HepG2 (cell line): ENCODE results near the gene ADGRV1. TPM values are rescaled to one million over a fixed set of nuclear protein-coding genes. Genes with fewer than 3 reads are reported as not detected.

ENCODE experiments used
- ATAC-seq: fragments of 200-7000 bp; cut with Tn5 transposase; 3 replicates; pipeline ENCODE4 v1.9.1; 2020; ENCODE audit warnings: mild to moderate bottlenecking, moderate library complexity
- BruUV-seq: library from RNA; stranded (reverse); fragments of 400-500 nt; replicated peaks from 2 replicates; lab custom pipeline; 2021; lab: Mats Ljungman, UMichigan
- CTCF ChIA-PET: fragments of 300-600 bp; formaldehyde crosslinking; extraction: SDS; loops from one replicate; lab custom pipeline; 2021; ENCODE audit warnings: low total read pairs, inconsistent platforms, low intra/inter-chr PET ratio; lab: Yijun Ruan, JAX
- POLR2A ChIA-PET: fragments of 350-600 bp; sonication (Branson Sonifier 250); formaldehyde crosslinking; loops from one replicate; lab custom pipeline; 2020; ENCODE audit warnings: antibody characterized with exemption, inconsistent platforms; lab: Yijun Ruan, JAX
- DNase-seq: peaks from one replicate; pipeline ENCODE4 v3.0.0-alpha.2; 2015; ENCODE audit warnings: low spot score
- FAIRE-seq: peaks from 3 replicates; lab custom pipeline; 2011; peaks lifted over from hg19 to GRCh38; lab: Jason Lieb, UNC
- H2AFZ ChIP-seq: one replicate; pipeline ENCODE4 v1.6.1; 2011; ENCODE audit warnings: low read length, inconsistent platforms
- H3K27ac ChIP-seq: fragments of 300-600 bp; 3 replicates; pipeline ENCODE4 v1.8.0; 2011; ENCODE audit warnings: mixed run types, mild to moderate bottlenecking, mixed read lengths, low read length, inconsistent platforms; ENCODE audit not compliant: insufficient read depth; ENCODE audit errors: extremely low read length
- H3K27me3 ChIP-seq, 2 experiments: fragments of 200-600 bp in 1 of 2; 2 replicates in 1 of 2; 3 replicates in 1 of 2; pipeline versions ENCODE4 v1.6.0 to v1.8.0; 2011; ENCODE audit warnings: low read length in 2 of 2, mild to moderate bottlenecking in 2 of 2, moderate library complexity in 2 of 2, inconsistent platforms in 1 of 2; ENCODE audit not compliant: insufficient read depth in 2 of 2, control insufficient read depth in 1 of 2
- H3K36me3 ChIP-seq, 2 experiments: fragments of 200-600 bp in 1 of 2; replicated peaks in 1 of 2; 2 replicates in 1 of 2; 3 replicates in 1 of 2; pipeline versions ENCODE4 v1.5.1 to v1.8.0; 2011; ENCODE audit warnings: low read length in 2 of 2, inconsistent platforms in 1 of 2; ENCODE audit not compliant: insufficient read depth in 2 of 2, control insufficient read depth in 1 of 2
- H3K4me1 ChIP-seq: 2 replicates; pipeline ENCODE4 v1.5.1; 2012; ENCODE audit warnings: low read length, inconsistent platforms; ENCODE audit not compliant: insufficient read depth
- H3K4me2 ChIP-seq: 2 replicates; pipeline ENCODE4 v1.6.0; 2011; ENCODE audit warnings: low read depth, low read length, inconsistent platforms
- H3K4me3 ChIP-seq, 3 experiments: fragments of 200-600 bp in 1 of 3; sonication (generic), shearing (Covaris generic) in 1 of 3; replicated peaks in 1 of 3; 2 replicates each; pipeline ENCODE4 v1.5.1; 2011 to 2016; ENCODE audit warnings: low read length in 3 of 3, inconsistent platforms in 2 of 3, low read depth in 2 of 3, mild to moderate bottlenecking in 2 of 3, control low read depth in 1 of 3, mixed read lengths in 1 of 3; ENCODE audit not compliant: insufficient read depth in 1 of 3
- H3K79me2 ChIP-seq: one replicate; pipeline ENCODE4 v1.6.1; 2011; ENCODE audit warnings: low read length, inconsistent platforms; ENCODE audit not compliant: insufficient read depth
- H3K9ac ChIP-seq: 2 replicates; pipeline ENCODE4 v1.6.0; 2011; ENCODE audit warnings: mild to moderate bottlenecking, low read depth, low read length, inconsistent platforms; ENCODE audit not compliant: insufficient read depth
- H3K9me3 ChIP-seq: 2 replicates; pipeline ENCODE4 v1.5.1; 2012; ENCODE audit warnings: mild to moderate bottlenecking, low read length
- H4K20me1 ChIP-seq: 2 replicates; pipeline ENCODE4 v1.6.0; 2011; ENCODE audit warnings: inconsistent platforms, mild to moderate bottlenecking, low read length, moderate library complexity; ENCODE audit not compliant: insufficient read depth
- ATF1 ChIP-seq: IDR thresholded peaks from 2 replicates; pipeline ENCODE4 v1.6.1; 2016; ENCODE audit warnings: mild to moderate bottlenecking, control low read depth
- GFI1 ChIP-seq: sonication (generic); formaldehyde crosslinking; IDR thresholded peaks from 2 replicates; pipeline ENCODE4 v1.5.0; 2020; ENCODE audit warnings: missing genetic modification reagents, mild to moderate bottlenecking, borderline replicate concordance
- KAT8 ChIP-seq: IDR thresholded peaks from 2 replicates; pipeline ENCODE4 v1.6.1; 2016; ENCODE audit warnings: missing genetic modification reagents, missing compliant biosample characterization
- KLF13 ChIP-seq: sonication (generic); formaldehyde crosslinking; IDR thresholded peaks from 2 replicates; pipeline ENCODE4 v1.4.0; 2020; ENCODE audit warnings: mild to moderate bottlenecking, missing genetic modification reagents
- KMT2B ChIP-seq: IDR thresholded peaks from 2 replicates; pipeline ENCODE4 v1.6.1; 2016; ENCODE audit warnings: missing genetic modification reagents, missing compliant biosample characterization
- ZNF383 ChIP-seq: sonication (generic); formaldehyde crosslinking; IDR thresholded peaks from 2 replicates; pipeline ENCODE4 v1.4.0; 2020; ENCODE audit warnings: missing genetic modification reagents, mild to moderate bottlenecking, borderline replicate concordance
- WGBS: methylation state at CpG from one replicate; pipeline ENCODE4 v1.1.6; 2017; ENCODE audit warnings: low lambda C conversion rate; 5-methylcytosine and 5-hydroxymethylcytosine counted together
- in situ Hi-C: cut with HindIII; loops from 2 replicates; pipeline ENCODE4 v1.10.0; 2017; ENCODE audit warnings: low pct_unique_long_range_greater_than_20kb; ENCODE audit not compliant: extremely low pct_ligation_motif_present
- intact Hi-C: fragments of 100-400 bp; cut with micrococcal nuclease; formaldehyde crosslinking; loops from one replicate; pipeline ENCODE4 v1.10.0; 2022; ENCODE audit not compliant: unreplicated experiment
- polyA plus RNA-seq, 8 experiments: library from polyadenylated mRNA; depleted of rRNA in 3 of 8; stranded (reverse) in 7 of 8; unstranded in 1 of 8; fragments of >200 nt; fragmentation: Illumina TruSeq in 4 of 8; extraction: Trizol in 4 of 8; gene quantifications; 2 replicates each; pipeline versions ENCODE4 v1.2.1 to v1.2.3, GENCODE V29; 2011 to 2016; ENCODE audit warnings: low read depth in 4 of 8, missing spikeins in 1 of 8, mixed read lengths in 1 of 8; ENCODE audit not compliant: insufficient read depth in 1 of 8
- total RNA-seq, 5 experiments: library from RNA; depleted of rRNA; stranded (reverse); fragments of >200 nt; fragmentation: Illumina TruSeq; extraction: Trizol; gene quantifications; 2 replicates each; pipeline ENCODE4 v1.2.3, GENCODE V29; 2016; ENCODE audit warnings: low read depth in 1 of 5
- TF ChIP-seq, protein P1 (sequence below): sonication (generic); formaldehyde crosslinking; IDR thresholded peaks from 2 replicates; pipeline ENCODE4 v1.8.0; 2022; ENCODE audit warnings: mild to moderate bottlenecking, missing genetic modification reagents, moderate library complexity

ADGRV1 gene
- total and polyA plus RNA-seq, 2 of the 13 experiments (the other 11 are each of a cell fraction or from before 2014, with no cell fraction given) = 1.7 to 3.9 TPM

DNA sequence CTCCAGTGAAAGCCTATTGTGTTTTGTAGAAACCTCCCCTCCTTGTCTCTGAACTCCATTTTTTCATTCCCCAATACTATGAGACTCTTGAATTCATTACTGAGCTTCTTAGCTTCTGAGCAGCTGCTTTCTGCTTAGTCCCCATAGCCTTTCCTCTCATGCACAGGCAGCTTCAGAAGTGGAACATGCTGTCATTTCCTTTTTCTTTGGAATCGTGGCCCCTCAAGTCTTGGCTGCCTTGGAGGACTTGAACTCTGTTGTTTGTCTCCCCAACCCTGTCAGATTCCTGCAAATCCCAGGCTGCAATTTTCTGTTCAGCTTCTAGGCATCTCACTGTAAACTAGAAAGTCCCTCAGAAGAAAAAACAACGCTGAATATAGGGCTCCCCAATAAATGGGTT, 556.1 kb downstream of the ADGRV1 start:
- ATAC-seq = no peak
- TF ChIP-seq GFI1 (CRISPR knock-in tag) = no peak
- TF ChIP-seq, protein P1, sequence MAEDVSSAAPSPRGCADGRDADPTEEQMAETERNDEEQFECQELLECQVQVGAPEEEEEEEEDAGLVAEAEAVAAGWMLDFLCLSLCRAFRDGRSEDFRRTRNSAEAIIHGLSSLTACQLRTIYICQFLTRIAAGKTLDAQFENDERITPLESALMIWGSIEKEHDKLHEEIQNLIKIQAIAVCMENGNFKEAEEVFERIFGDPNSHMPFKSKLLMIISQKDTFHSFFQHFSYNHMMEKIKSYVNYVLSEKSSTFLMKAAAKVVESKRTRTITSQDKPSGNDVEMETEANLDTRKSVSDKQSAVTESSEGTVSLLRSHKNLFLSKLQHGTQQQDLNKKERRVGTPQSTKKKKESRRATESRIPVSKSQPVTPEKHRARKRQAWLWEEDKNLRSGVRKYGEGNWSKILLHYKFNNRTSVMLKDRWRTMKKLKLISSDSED (CRISPR knock-in tag) = no peak
- TF ChIP-seq KLF13 (CRISPR knock-in tag) = no peak
- no peak for TF ChIP-seq ATF1 (CRISPR knock-in tag)
- TF ChIP-seq ZNF383 (CRISPR knock-in tag) = no peak
- no peaks in the 10 kb centered on the region for H3K4me1 ChIP-seq
- no peaks in the 10 kb centered on the region for H3K36me3 ChIP-seq
- POLR2A ChIA-PET = no interaction called here
- no peak for FAIRE-seq
- H3K27ac ChIP-seq = no peak overlapping the region
- DNase-seq = no peak
- in situ Hi-C loops = no loop called here
- intact Hi-C loops = no loop called here
- no peak overlapping the region for H3K9ac ChIP-seq
- H3K9me3 ChIP-seq = no peaks in the 10 kb centered on the region
- no peaks in the 10 kb centered on the region for H3K79me2 ChIP-seq
- CTCF ChIA-PET = no interaction called here
- no peaks in the 10 kb centered on the region for H4K20me1 ChIP-seq
- no peak overlapping the region for H2AFZ ChIP-seq
- no peak overlapping the region for H3K4me3 ChIP-seq
- WGBS = 7% methylated on average over 2 of the region's 2 CpGs
- H3K4me2 ChIP-seq = no peak overlapping the region
- no TSS peak for BruUV-seq
- no peaks in the 10 kb centered on the region for H3K27me3 ChIP-seq

DNA sequence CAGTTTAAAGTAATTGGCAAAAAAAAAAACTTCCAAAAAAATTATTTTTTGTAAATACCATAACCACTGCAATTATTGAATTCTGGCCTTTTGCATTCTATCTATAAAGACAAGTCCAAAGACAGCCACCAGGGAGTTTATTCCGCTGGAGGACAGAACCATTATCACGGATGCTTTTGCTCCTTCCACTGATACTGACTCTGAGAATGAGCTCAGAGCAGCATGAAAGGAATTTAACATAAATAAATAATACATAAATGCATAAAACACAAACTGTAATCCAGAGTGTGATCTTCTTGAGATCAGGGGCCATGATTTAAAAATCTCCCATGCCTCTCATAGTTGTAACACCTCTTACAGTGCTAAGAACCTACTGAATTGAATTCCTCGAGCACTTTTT, 559.8 kb downstream of the ADGRV1 start:
- no peak for TF ChIP-seq KAT8 (CRISPR knock-in tag)
- no peak for TF ChIP-seq KMT2B (CRISPR knock-in tag)
- no peak for DNase-seq
- in situ Hi-C loops = no loop called here
- H3K4me1 ChIP-seq = no peaks in the 10 kb centered on the region
- no peak overlapping the region for H3K9ac ChIP-seq
- H4K20me1 ChIP-seq = no peaks in the 10 kb centered on the region
- WGBS = 63% methylated on average over 3 of the region's 3 CpGs
- no TSS peak for BruUV-seq
- ATAC-seq = no peak
- H3K27ac ChIP-seq = no peak overlapping the region
- no peaks in the 10 kb centered on the region for H3K79me2 ChIP-seq
- H3K4me2 ChIP-seq = no peak overlapping the region
- no peaks in the 10 kb centered on the region for H3K27me3 ChIP-seq
- ChIA-PET POLR2A (no interaction called here), CTCF (no interaction called here)
- intact Hi-C loops = no loop called here
- no peak overlapping the region for H3K4me3 ChIP-seq
- no peak for FAIRE-seq
- no peak overlapping the region for H2AFZ ChIP-seq
- no peaks in the 10 kb centered on the region for H3K36me3 ChIP-seq
- no peaks in the 10 kb centered on the region for H3K9me3 ChIP-seq
